ENCODE data around the gene NEMP2.

The NEMP2 gene

GRCh38 chr2:190462181-190462580, 72.3 kb downstream of the NEMP2 start:
- Histone ChIP-seq H3K9me2 (replicated peaks; ENCODE audit: insufficient read depth, low read length) (no peaks in the 10 kb centered on the region), H2AFZ (ENCODE audit: low read depth, low read length, severe bottlenecking) (no peak overlapping the region), H3K9me3 (ENCODE audit: insufficient read depth, low read length) (no peaks in the 10 kb centered on the region), H3K27me3 (ENCODE audit: low read length) (no peaks in the 10 kb centered on the region), H3K4me2 (ENCODE audit: low read depth, low read length, poor library complexity, severe bottlenecking) (no peak overlapping the region), H3K27ac (ENCODE audit: low read depth, low read length) (no peak overlapping the region), H3K79me2 (ENCODE audit: insufficient read depth, low read length) (no peaks in the 10 kb centered on the region), H3K4me3 (ENCODE audit: insufficient read depth, low read length, poor library complexity, severe bottlenecking) (no peak overlapping the region), H3K36me3 (ENCODE audit: low read length) (no peaks in the 10 kb centered on the region), H3F3A (ENCODE audit: insufficient read depth) (no peaks in the 10 kb centered on the region), H3K9ac (ENCODE audit: low read length) (no peak overlapping the region), H4K20me1 (ENCODE audit: low read depth, low read length) (no peaks in the 10 kb centered on the region)
- TF ChIP-seq EZH2phosphoT487 (conservative IDR thresholded peaks at IDR 0.05; ENCODE audit: low read length) (no peak), CTCF (IDR thresholded peaks at IDR 0.05; ENCODE audit: insufficient read depth, low read length, poor library complexity, severe bottlenecking) (no peak)

GRCh38 chr2:190460487-190460886, 74.0 kb downstream of the NEMP2 start:
- Histone ChIP-seq H3K9me3 (ENCODE audit: insufficient read depth, low read length) (no peaks in the 10 kb centered on the region), H3K27me3 (ENCODE audit: low read length) (no peaks in the 10 kb centered on the region), H3K9me2 (replicated peaks; ENCODE audit: insufficient read depth, low read length) (no peaks in the 10 kb centered on the region), H3F3A (ENCODE audit: insufficient read depth) (no peaks in the 10 kb centered on the region), H3K9ac (ENCODE audit: low read length) (no peak overlapping the region), H4K20me1 (ENCODE audit: low read depth, low read length) (no peaks in the 10 kb centered on the region), H3K4me3 (ENCODE audit: insufficient read depth, low read length, poor library complexity, severe bottlenecking) (no peak overlapping the region), H3K27ac (ENCODE audit: low read depth, low read length) (no peak overlapping the region), H2AFZ (ENCODE audit: low read depth, low read length, severe bottlenecking) (no peak overlapping the region), H3K79me2 (ENCODE audit: insufficient read depth, low read length) (no peaks in the 10 kb centered on the region), H3K36me3 (ENCODE audit: low read length) (no peaks in the 10 kb centered on the region), H3K4me2 (ENCODE audit: low read depth, low read length, poor library complexity, severe bottlenecking) (no peak overlapping the region)
- no peak for TF ChIP-seq CTCF (IDR thresholded peaks at IDR 0.05; ENCODE audit: insufficient read depth, low read length, poor library complexity, severe bottlenecking)
- TF ChIP-seq EZH2phosphoT487 (conservative IDR thresholded peaks at IDR 0.05; ENCODE audit: low read length): no peak

- Histone ChIP-seq H2AFZ (ENCODE audit: low read depth, low read length, severe bottlenecking) (no peak overlapping the region), H3K9me2 (replicated peaks; ENCODE audit: insufficient read depth, low read length) (no peaks in the 10 kb centered on the region), H3K79me2 (ENCODE audit: insufficient read depth, low read length) (no peaks in the 10 kb centered on the region), H3K4me2 (ENCODE audit: low read depth, low read length, poor library complexity, severe bottlenecking) (no peak overlapping the region), H3K4me3 (ENCODE audit: insufficient read depth, low read length, poor library complexity, severe bottlenecking) (no peak overlapping the region), H3K27ac (ENCODE audit: low read depth, low read length) (no peak overlapping the region), H4K20me1 (ENCODE audit: low read depth, low read length) (no peaks in the 10 kb centered on the region), H3K9ac (ENCODE audit: low read length) (no peak overlapping the region), H3F3A (ENCODE audit: insufficient read depth) (no peaks in the 10 kb centered on the region), H3K27me3 (ENCODE audit: low read length) (no peaks in the 10 kb centered on the region), H3K36me3 (ENCODE audit: low read length) (no peaks in the 10 kb centered on the region), H3K9me3 (ENCODE audit: insufficient read depth, low read length) (no peaks in the 10 kb centered on the region)
- no peak for TF ChIP-seq CTCF (IDR thresholded peaks at IDR 0.05; ENCODE audit: insufficient read depth, low read length, poor library complexity, severe bottlenecking)
- no peak for TF ChIP-seq EZH2phosphoT487 (conservative IDR thresholded peaks at IDR 0.05; ENCODE audit: low read length)
Measured at GRCh38 chr2:190459881-190460280, 74.6 kb downstream of the NEMP2 start.

Measured in SU-DHL-6 (cell line).